ENCODE results near the gene ADAMTSL3. TPM values are rescaled to one million over a fixed set of nuclear protein-coding genes. Genes with fewer than 3 reads are reported as not detected.

Gene ADAMTSL3
- total and polyA plus RNA-seq, 2 of the 4 experiments (the other 2 are of a cell fraction), result under 0.01 to 0.02 TPM

GRCh38 chr15:83710452-83710851, 56.5 kb downstream of the ADAMTSL3 start:
- no peaks in the 10 kb centered on the region for H4K20me1 ChIP-seq (ENCODE audit: insufficient read depth, low read length)
- no peak overlapping the region for H3K4me2 ChIP-seq (ENCODE audit: low read depth, low read length)
- no peak overlapping the region for H3K14ac ChIP-seq (replicated peaks; ENCODE audit: low read depth, low read length)
- in situ Hi-C loops (cut with MboI; ENCODE audit: low sequenced_read_pairs), result no loop called here
- H4K5ac ChIP-seq (ENCODE audit: low read depth, low read length), result no peak overlapping the region
- no peaks in the 10 kb centered on the region for H3K27me3 ChIP-seq (ENCODE audit: control insufficient read depth, insufficient read depth, low read length)
- H4K8ac ChIP-seq (ENCODE audit: low read depth in 2 of 2, low read length in 2 of 2), result no peak overlapping the region
- no peak overlapping the region for H3K4ac ChIP-seq (ENCODE audit: low read depth, low read length)
- DNase-seq (no peak), ATAC-seq (ENCODE audit: low read depth) (no peak)
- no peak overlapping the region for H2AFZ ChIP-seq (replicated peaks; ENCODE audit: low read length, poor library complexity)
- H2BK15ac ChIP-seq (ENCODE audit: low read depth, low read length), result no peak overlapping the region
- H3K23ac ChIP-seq (ENCODE audit: low read depth, low read length), result no peak overlapping the region
- H3K79me1 ChIP-seq (ENCODE audit: low read depth in 1 of 2, low read length in 2 of 2), result no peaks in the 10 kb centered on the region
- no peak overlapping the region for H4K91ac ChIP-seq (ENCODE audit: insufficient read depth, low read depth, low read length)
- H3K36me3 ChIP-seq (ENCODE audit: control insufficient read depth, insufficient read depth, low read length), result no peaks in the 10 kb centered on the region
- no peak overlapping the region for H2AK5ac ChIP-seq (ENCODE audit: low read depth, low read length)
- H3K9ac ChIP-seq (ENCODE audit: low read depth, low read length), result no peak overlapping the region
- H3K27ac ChIP-seq (ENCODE audit: insufficient read depth, low read length), result no peak overlapping the region
- TF ChIP-seq FOS (IDR thresholded peaks at IDR 0.05; ENCODE audit: low read depth, low read length) (no peak), RCOR1 (IDR thresholded peaks at IDR 0.05; ENCODE audit: insufficient replicate concordance, low read length) (no peak), SMC3 (IDR thresholded peaks at IDR 0.05; ENCODE audit: low read depth, low read length) (no peak), CTCF (conservative IDR thresholded peaks at IDR 0.05; ENCODE audit: low read depth, low read length) (no peak), MXI1 (IDR thresholded peaks at IDR 0.05; ENCODE audit: borderline replicate concordance, low read depth, low read length) (no peak), CHD1 (IDR thresholded peaks at IDR 0.05; ENCODE audit: low read depth, low read length) (no peak), BHLHE40 (IDR thresholded peaks at IDR 0.05; ENCODE audit: low read depth, low read length) (no peak), ELK1 (IDR thresholded peaks at IDR 0.05; ENCODE audit: borderline replicate concordance, low read depth, low read length) (no peak)
- H3K18ac ChIP-seq (ENCODE audit: low read depth, low read length), result no peak overlapping the region
- H2BK5ac ChIP-seq (ENCODE audit: low read depth, low read length, poor library complexity, severe bottlenecking), result no peak overlapping the region
- no peak overlapping the region for H2BK20ac ChIP-seq (ENCODE audit: low read depth, low read length)
- H3K4me1 ChIP-seq (ENCODE audit: control insufficient read depth, insufficient read depth, low read length), result no peaks in the 10 kb centered on the region
- H3K9me1 ChIP-seq (ENCODE audit: insufficient read depth, low read length), result no peaks in the 10 kb centered on the region
- H3K4me3 ChIP-seq (ENCODE audit: insufficient read depth, low read depth, low read length), result no peak overlapping the region
- BruUV-seq (replicated peaks), result no TSS peak
- ChIA-PET POLR2A (ENCODE audit: unreplicated experiment) (no interaction called here), CTCF (no interaction called here)
- no peak overlapping the region for H3K56ac ChIP-seq (ENCODE audit: extremely low read depth, insufficient read depth, low read length)
- no peak overlapping the region for H2AK9ac ChIP-seq (replicated peaks; ENCODE audit: low read depth, low read length, poor library complexity)
- dilution Hi-C loops (cut with HindIII; ENCODE audit: low sequenced_read_pairs, unreplicated experiment), result no loop called here
- intact Hi-C loops (cut with micrococcal nuclease), result no loop called here
- no peak overlapping the region for H2BK120ac ChIP-seq (ENCODE audit: low read depth, low read length)
- H3K9me3 ChIP-seq (ENCODE audit: control insufficient read depth, insufficient read depth, low read length), result no peaks in the 10 kb centered on the region; the same call in 1 of the 2 replicates
